HL-60 (cell line): ENCODE results near the gene FRMPD4.

Source experiments
- DNase-seq, 2 experiments: peaks; one replicate each; pipeline ENCODE4 v3.0.0-alpha.2; 2010 to 2020; ENCODE audit warnings: low read depth in 1 of 2, low spot score in 1 of 2
- H3K27ac ChIP-seq: fragments of 250-450 bp; sonication (Bioruptor Pico); replicated peaks from 2 replicates; pipeline ENCODE4 v1.5.1; 2020; ENCODE audit warnings: mild to moderate bottlenecking, moderate library complexity
- H3K27me3 ChIP-seq: fragments of 250-450 bp; sonication (Bioruptor Pico); 2 replicates; pipeline ENCODE4 v1.5.1; 2021; ENCODE audit warnings: mild to moderate bottlenecking, moderate library complexity; ENCODE audit not compliant: insufficient read depth, poor library complexity, severe bottlenecking
- H3K4me3 ChIP-seq: replicated peaks from 2 replicates; pipeline ENCODE4 v1.5.1; 2011; ENCODE audit warnings: mild to moderate bottlenecking, control low read depth, low read length; ENCODE audit not compliant: insufficient read depth
- GABPA ChIP-seq: IDR thresholded peaks from 2 replicates; pipeline ENCODE4 v1.6.1; 2012; ENCODE audit warnings: low read depth
- POLR2AphosphoS5 ChIP-seq: IDR thresholded peaks from 2 replicates; pipeline ENCODE4 v1.6.1; 2012; ENCODE audit warnings: low read depth
- SPI1 ChIP-seq: IDR thresholded peaks from 2 replicates; pipeline ENCODE4 v1.6.1; 2012; ENCODE audit warnings: low read depth, mild to moderate bottlenecking, borderline replicate concordance
- TF ChIP-seq, protein P1 (sequence below): IDR thresholded peaks from one replicate; pipeline ENCODE4 v1.5.1; 2011; ENCODE audit warnings: low read length, control low read depth, inconsistent platforms; ENCODE audit not compliant: insufficient read depth
- TF ChIP-seq, protein P2 (sequence below): IDR thresholded peaks from 2 replicates; pipeline ENCODE4 v1.6.1; 2012; ENCODE audit warnings: low read depth; ENCODE audit not compliant: insufficient replicate concordance

FRMPD4 gene

DNA sequence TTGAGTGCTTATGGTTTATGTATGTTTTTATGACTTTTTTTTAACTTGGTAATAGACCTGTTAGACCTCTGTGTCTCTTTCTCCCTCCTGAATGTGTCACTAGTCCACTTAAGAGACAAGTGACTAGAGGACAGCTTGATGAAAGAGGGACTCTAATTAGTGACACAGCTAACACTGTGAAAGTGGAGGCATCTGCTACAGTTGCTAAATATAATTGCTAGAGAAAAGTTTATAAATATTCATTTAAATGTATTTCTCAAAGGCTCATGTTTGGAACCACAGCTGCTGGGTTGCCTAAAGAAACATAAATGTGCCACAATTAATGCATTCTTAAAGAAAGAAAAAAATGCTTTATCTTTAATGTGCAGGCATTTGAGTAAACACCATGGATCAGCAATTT, 176.4 kb downstream of the FRMPD4 start:
- no peak for DNase-seq
- Histone ChIP-seq H3K27ac (no peak overlapping the region), H3K27me3 (no peaks in the 10 kb centered on the region), H3K4me3 (no peak overlapping the region)
- TF ChIP-seq SPI1 (no peak), GABPA (no peak), POLR2AphosphoS5 (no peak)
- TF ChIP-seq, protein P1, sequence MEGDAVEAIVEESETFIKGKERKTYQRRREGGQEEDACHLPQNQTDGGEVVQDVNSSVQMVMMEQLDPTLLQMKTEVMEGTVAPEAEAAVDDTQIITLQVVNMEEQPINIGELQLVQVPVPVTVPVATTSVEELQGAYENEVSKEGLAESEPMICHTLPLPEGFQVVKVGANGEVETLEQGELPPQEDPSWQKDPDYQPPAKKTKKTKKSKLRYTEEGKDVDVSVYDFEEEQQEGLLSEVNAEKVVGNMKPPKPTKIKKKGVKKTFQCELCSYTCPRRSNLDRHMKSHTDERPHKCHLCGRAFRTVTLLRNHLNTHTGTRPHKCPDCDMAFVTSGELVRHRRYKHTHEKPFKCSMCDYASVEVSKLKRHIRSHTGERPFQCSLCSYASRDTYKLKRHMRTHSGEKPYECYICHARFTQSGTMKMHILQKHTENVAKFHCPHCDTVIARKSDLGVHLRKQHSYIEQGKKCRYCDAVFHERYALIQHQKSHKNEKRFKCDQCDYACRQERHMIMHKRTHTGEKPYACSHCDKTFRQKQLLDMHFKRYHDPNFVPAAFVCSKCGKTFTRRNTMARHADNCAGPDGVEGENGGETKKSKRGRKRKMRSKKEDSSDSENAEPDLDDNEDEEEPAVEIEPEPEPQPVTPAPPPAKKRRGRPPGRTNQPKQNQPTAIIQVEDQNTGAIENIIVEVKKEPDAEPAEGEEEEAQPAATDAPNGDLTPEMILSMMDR, result no peak
- TF ChIP-seq, protein P2, sequence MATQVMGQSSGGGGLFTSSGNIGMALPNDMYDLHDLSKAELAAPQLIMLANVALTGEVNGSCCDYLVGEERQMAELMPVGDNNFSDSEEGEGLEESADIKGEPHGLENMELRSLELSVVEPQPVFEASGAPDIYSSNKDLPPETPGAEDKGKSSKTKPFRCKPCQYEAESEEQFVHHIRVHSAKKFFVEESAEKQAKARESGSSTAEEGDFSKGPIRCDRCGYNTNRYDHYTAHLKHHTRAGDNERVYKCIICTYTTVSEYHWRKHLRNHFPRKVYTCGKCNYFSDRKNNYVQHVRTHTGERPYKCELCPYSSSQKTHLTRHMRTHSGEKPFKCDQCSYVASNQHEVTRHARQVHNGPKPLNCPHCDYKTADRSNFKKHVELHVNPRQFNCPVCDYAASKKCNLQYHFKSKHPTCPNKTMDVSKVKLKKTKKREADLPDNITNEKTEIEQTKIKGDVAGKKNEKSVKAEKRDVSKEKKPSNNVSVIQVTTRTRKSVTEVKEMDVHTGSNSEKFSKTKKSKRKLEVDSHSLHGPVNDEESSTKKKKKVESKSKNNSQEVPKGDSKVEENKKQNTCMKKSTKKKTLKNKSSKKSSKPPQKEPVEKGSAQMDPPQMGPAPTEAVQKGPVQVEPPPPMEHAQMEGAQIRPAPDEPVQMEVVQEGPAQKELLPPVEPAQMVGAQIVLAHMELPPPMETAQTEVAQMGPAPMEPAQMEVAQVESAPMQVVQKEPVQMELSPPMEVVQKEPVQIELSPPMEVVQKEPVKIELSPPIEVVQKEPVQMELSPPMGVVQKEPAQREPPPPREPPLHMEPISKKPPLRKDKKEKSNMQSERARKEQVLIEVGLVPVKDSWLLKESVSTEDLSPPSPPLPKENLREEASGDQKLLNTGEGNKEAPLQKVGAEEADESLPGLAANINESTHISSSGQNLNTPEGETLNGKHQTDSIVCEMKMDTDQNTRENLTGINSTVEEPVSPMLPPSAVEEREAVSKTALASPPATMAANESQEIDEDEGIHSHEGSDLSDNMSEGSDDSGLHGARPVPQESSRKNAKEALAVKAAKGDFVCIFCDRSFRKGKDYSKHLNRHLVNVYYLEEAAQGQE, result no peak

DNA sequence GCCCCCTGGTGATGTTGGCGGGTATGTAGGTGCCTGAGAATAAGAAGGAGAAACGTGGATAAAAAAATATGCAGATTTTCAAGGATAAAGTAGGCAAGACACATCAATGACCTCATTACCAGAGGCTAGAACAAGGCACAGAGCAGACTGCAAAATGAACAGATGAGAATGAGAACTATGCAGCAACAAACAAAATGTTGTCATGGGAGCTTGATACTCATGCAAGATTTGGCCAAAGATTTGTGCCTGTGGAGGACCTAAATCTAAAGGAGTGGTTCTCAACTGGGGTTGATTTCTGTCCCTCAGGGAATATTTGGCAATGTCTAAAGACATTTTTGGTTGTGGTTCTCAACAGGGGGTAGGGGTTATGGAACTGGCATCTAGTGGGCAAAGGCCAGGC, 177.3 kb downstream of the FRMPD4 start:
- Histone ChIP-seq H3K4me3 (no peak overlapping the region), H3K27ac (no peak overlapping the region), H3K27me3 (no peaks in the 10 kb centered on the region)
- no peak for DNase-seq
- no peak for TF ChIP-seq POLR2AphosphoS5

DNA sequence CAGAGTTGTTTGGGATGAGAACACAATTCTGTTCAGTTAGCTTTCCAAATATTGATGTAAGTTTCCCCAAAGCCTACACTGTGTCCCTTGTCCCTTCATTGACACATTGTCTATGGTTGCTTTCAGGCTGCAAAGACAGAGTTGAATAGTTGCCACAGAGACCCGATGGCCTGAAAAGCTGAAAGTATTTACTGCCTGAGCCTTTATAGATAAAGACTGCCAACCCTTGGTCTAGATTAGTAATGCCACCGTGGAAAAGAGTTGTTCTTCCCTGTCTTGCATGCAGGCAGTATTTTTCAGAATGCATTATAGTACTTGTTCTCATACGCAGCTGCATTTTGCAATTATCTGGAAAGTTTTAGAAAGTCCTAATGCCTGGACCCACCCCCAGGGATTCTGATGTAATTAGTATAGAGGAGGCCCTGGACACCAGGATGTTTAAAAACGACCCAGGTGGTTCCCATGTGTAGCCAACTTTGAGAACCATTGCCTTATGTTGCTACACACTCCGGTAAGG, 180.8 kb downstream of the FRMPD4 start:
- DNase-seq, result no peak
- TF ChIP-seq SPI1 (no peak), POLR2AphosphoS5 (no peak), GABPA (no peak)
- TF ChIP-seq, protein P1, result no peak
- TF ChIP-seq, protein P2, result no peak
- H3K4me3 ChIP-seq, result no peak overlapping the region
- H3K27ac ChIP-seq, result no peak overlapping the region
- H3K27me3 ChIP-seq, result no peaks in the 10 kb centered on the region

DNA sequence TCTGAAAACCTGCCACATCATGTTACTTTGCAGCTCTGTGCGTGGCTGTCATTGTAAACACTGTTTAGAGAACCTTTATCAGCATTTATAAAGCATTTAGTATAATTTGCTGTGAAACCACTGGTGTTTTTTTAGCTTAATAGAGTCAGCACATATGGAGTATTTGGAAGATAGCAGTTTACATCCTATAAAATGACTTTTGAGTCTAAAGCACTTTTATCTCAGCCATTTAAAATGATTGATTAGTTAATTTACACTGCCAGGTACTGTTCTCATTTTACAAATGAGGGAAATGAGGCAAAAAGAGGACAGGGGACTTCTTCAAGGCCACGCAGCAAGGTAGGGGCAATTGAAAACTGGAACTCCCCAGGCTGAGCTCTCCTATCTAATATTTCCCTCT, 181.7 kb downstream of the FRMPD4 start:
- TF ChIP-seq SPI1 (no peak), POLR2AphosphoS5 (no peak), GABPA (no peak)
- TF ChIP-seq, protein P1, result no peak
- TF ChIP-seq, protein P2, result no peak
- Histone ChIP-seq H3K27ac (no peak overlapping the region), H3K4me3 (no peak overlapping the region), H3K27me3 (no peaks in the 10 kb centered on the region)
- DNase-seq, result no peak
